GM12892 (cell line): ENCODE results near the gene HERC2.

Experiments
- POLR2A ChIP-seq: IDR thresholded peaks from 2 replicates; pipeline ENCODE4 v1.6.1; 2011; ENCODE audit warnings: low read depth, low read length, control low read depth
- TAF1 ChIP-seq: IDR thresholded peaks from 2 replicates; pipeline ENCODE4 v1.6.1; 2011; ENCODE audit warnings: low read depth, mild to moderate bottlenecking, control low read depth, low read length, borderline replicate concordance

DNA sequence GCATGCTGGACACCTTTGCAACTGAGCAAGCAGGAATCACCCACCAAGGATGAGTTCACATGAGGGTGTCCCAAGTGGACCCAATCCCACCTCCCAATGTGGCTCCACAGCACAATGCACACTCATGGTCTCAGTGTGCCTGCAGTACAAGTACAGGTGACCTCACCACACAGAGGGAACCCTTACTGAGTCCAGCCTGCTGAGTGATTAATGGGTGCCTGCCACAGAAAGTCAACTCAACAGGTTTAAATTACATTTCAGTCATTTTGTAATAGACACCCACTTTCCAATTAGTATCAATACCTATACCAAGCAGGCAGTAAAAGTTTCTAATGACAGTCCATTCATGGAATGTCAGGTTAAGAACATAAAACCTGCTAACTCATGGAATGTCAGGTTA, 59.5 kb downstream of the HERC2 start:
- no peak for TF ChIP-seq POLR2A
- TF ChIP-seq TAF1: no peak
